ENCODE results near the gene KSR1. TPM values are rescaled to one million over a fixed set of nuclear protein-coding genes. Genes with fewer than 3 reads are reported as not detected.

Gene KSR1
- total and polyA plus RNA-seq, 2 of the 8 experiments (the other 6 are each of a cell fraction or from before 2014, with no cell fraction given), result 14.1 to 34.7 TPM

DNA sequence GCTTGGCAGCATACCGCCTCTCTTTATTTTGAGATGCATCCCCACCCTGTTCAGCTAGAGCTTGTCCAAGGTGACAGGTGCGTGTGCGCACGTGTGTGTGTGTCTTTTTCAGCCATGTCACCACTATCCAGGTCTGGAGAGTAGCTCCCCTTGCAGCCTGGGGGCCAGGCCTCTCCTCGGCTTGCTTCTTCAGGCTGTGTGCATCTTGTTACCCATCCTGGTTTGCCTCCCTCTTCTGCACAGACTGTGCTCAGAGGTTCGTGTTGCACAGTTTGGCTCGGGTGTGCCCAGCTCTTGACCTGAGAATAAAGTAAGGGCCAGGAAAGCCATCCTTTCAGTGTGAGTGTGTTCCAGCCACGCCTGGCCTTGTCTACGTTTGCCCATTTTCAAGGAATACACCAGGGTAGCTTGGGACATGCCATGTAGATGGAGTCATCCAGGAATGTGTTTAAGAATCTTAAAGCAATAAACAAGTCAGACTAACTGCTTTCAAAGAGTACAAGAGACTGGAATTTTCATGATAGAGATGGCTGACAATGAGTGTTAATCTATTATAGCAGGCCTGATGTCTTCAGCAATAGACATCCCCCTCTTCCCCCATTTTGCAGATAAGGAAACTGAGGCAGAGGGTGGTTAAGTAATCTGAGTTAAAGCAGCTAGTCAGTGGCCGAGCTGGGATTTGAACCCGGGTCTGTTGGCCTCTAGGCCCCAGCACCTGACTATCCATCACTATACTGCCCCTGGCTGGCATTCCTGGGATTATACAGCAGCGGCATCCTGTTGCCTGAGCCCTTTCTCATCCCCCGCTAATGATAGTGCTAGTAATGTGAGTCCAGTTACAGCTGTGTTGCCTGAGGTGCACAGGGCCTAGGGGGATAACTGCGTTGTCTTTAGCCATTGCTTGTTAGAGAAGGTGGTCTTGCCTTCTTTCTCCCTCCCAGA is 77.9 kb downstream of the KSR1 start:
- DNase-seq (ENCODE audit: low read depth in 1 of 2, low spot score in 2 of 2), result no peak
- POLR2A ChIA-PET (ENCODE audit: partially characterized antibody), result interaction anchor here (1.2 to 2.1 kb wide), 3 partner anchors 16 to 78 kb away, joined by 3 to 8 read pairs (median 4); partner anchors contain the start of gene KSR1
- H3K14ac ChIP-seq (ENCODE audit: insufficient read length), result no peak overlapping the region
- TF ChIP-seq, protein P1, sequence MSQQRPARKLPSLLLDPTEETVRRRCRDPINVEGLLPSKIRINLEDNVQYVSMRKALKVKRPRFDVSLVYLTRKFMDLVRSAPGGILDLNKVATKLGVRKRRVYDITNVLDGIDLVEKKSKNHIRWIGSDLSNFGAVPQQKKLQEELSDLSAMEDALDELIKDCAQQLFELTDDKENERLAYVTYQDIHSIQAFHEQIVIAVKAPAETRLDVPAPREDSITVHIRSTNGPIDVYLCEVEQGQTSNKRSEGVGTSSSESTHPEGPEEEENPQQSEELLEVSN (IDR thresholded peaks at IDR 0.05), result no peak
- TF ChIP-seq NRF1 (IDR thresholded peaks at IDR 0.05; ENCODE audit: low read depth, low read length) (no peak), RBBP5 (IDR thresholded peaks at IDR 0.05; ENCODE audit: borderline replicate concordance, low read depth, low read length) (no peak), RAD21 (IDR thresholded peaks at IDR 0.05 in 1 of 2, conservative IDR thresholded peaks at IDR 0.05 in 1 of 2; ENCODE audit: low read depth in 2 of 2, low read length in 2 of 2) (peak; percentile 54 to 67), GABPA (IDR thresholded peaks at IDR 0.05; ENCODE audit: borderline replicate concordance, insufficient read depth, low read length) (no peak), CTBP2 (IDR thresholded peaks at IDR 0.05; ENCODE audit: borderline replicate concordance, insufficient read depth, insufficient read length, low read length) (no peak), SRF (IDR thresholded peaks at IDR 0.05; ENCODE audit: low read depth, low read length) (no peak)

More for the DNA sequence above, 77.9 kb downstream of the KSR1 start:
- H3K79me2 ChIP-seq (ENCODE audit: control insufficient read depth in 1 of 2, insufficient read depth in 2 of 2, low read length in 2 of 2), result peaks cover 0 to 81% of the 10 kb centered on the region in 2 experiments; a peak in 2 of 4 replicates
- no peak overlapping the region for H2BK20ac ChIP-seq (ENCODE audit: low read length)
- no peak overlapping the region for H3K27ac ChIP-seq (ENCODE audit: low read depth, low read length)
- CTCF ChIA-PET (ENCODE audit: partially characterized antibody), result interaction anchor here (0.5 to 5.8 kb wide), 36 partner anchors 9 to 292 kb away, joined by 3 to 52 read pairs (median 4); partner anchors contain the start of gene KSR1
- no peak overlapping the region for H4K5ac ChIP-seq (ENCODE audit: insufficient read length, low read depth, low read length)
- H4K91ac ChIP-seq (replicated peaks; ENCODE audit: insufficient read length, low read length), result no peak overlapping the region
- FAIRE-seq, result no peak
- H2AFZ ChIP-seq (ENCODE audit: low read length), result no peak overlapping the region
- H2BK120ac ChIP-seq (replicated peaks; ENCODE audit: low read depth, low read length), result no peak overlapping the region
- 88% methylated on average over 14 of the region's 14 CpGs; no CpG with 5 or more reads in 1 of the 2 experiments for WGBS, 2 experiments (ENCODE audit: extremely low coverage in 1 of 2, insufficient coverage in 1 of 2, insufficient read length in 1 of 2, insufficient replicate concordance in 2 of 2, low coverage in 1 of 2, low lambda C conversion rate in 2 of 2, missing lambda C conversion rate in 1 of 2)
- H3K79me1 ChIP-seq (ENCODE audit: low read depth, low read length), result peaks cover 10% of the 10 kb centered on the region
- H3K36me3 ChIP-seq (ENCODE audit: control insufficient read depth in 2 of 4, insufficient read depth in 4 of 4, low read length in 3 of 4), result no peaks in the 10 kb centered on the region
- no peak overlapping the region; the same call in 1 of the 2 replicates for H2BK5ac ChIP-seq (ENCODE audit: low read depth, low read length)
- H3K9me3 ChIP-seq (ENCODE audit: insufficient read depth in 2 of 2, low read depth in 1 of 2, low read length in 1 of 2), result no peaks in the 10 kb centered on the region
- H3K4me2 ChIP-seq (ENCODE audit: insufficient read depth in 1 of 2, low read depth in 2 of 2, low read length in 2 of 2), result no peak overlapping the region
- no peaks in the 10 kb centered on the region for H3K27me3 ChIP-seq (replicated peaks in 1 of 4; ENCODE audit: control insufficient read depth in 3 of 4, extremely low read depth in 1 of 4, insufficient read depth in 3 of 4, low read length in 3 of 4)
- H2AK5ac ChIP-seq (ENCODE audit: low read depth, low read length), result no peak overlapping the region; the same call in 1 of the 2 replicates
- no peak overlapping the region for H3K4me3 ChIP-seq (ENCODE audit: extremely low read depth in 1 of 4, insufficient read depth in 2 of 4, low read depth in 3 of 4, low read length in 4 of 4)
- H3K23me2 ChIP-seq (ENCODE audit: low read depth, low read length), result no peaks in the 10 kb centered on the region
- no peak overlapping the region for H3K4ac ChIP-seq (replicated peaks; ENCODE audit: insufficient read length, low read depth, low read length)
- no peak overlapping the region for H3K56ac ChIP-seq (replicated peaks; ENCODE audit: insufficient read length, low read depth, low read length)
- peak overlapping the region; percentile 35; the same call in 1 of the 2 replicates for H4K8ac ChIP-seq (ENCODE audit: extremely low read depth, insufficient read depth, low read length)
- no peak overlapping the region for H2BK12ac ChIP-seq (ENCODE audit: low read depth, low read length)
- H3K18ac ChIP-seq (ENCODE audit: extremely low read depth, low read length), result no peak overlapping the region
- H2BK15ac ChIP-seq (ENCODE audit: low read length), result peak overlapping the region; percentile 73
- peaks cover 0 to 18% (median 8%) of the 10 kb centered on the region in 4 experiments; a peak in 6 of 7 replicates for H3K4me1 ChIP-seq (replicated peaks in 1 of 4; ENCODE audit: control insufficient read depth in 3 of 4, insufficient read depth in 4 of 4, low read length in 3 of 4)
- H4K20me1 ChIP-seq (replicated peaks in 1 of 2; ENCODE audit: control insufficient read depth in 1 of 2, insufficient read depth in 2 of 2, low read length in 2 of 2), result peaks cover 0 to 3% of the 10 kb centered on the region in 2 experiments
- H3K23ac ChIP-seq (ENCODE audit: insufficient read length), result no peak overlapping the region
- no peak overlapping the region for H3K9ac ChIP-seq (replicated peaks in 1 of 4; ENCODE audit: extremely low read depth in 1 of 4, low read depth in 3 of 4, low read length in 3 of 4)

Measured in H1 (cell line).